Fibroblast of skin of scalp (primary cell): Measurements from ENCODE around the gene CEP170.
"Not testable (repeated sequence)": the region's sequence is repeated elsewhere in the genome, so short reads cannot be mapped to it uniquely, and the experiment has no call there.

Source experiments
- DNase-seq: peaks from one replicate; pipeline ENCODE4 v3.0.0-alpha.2; 2013

CEP170 gene

DNA sequence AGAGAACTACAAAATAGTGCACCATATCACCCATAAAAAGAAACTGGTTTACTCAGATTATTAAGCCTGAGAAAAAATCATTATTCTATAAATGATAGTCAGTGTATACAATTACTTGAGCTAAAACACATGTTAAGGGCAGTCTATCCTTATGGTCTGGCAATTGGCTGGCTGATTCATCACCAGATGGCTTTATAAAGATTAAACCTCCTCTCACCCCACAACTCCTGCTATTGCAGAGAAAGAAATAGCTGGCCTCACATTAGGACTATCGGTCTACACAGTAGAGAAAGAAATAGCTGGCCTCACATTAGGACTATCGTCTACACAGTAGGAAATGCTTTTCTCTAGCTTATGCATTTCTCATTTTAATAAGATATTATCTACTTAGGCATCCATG lies 21.2 kb downstream of the CEP170 start:
- peak; percentile 40 for DNase-seq

DNA sequence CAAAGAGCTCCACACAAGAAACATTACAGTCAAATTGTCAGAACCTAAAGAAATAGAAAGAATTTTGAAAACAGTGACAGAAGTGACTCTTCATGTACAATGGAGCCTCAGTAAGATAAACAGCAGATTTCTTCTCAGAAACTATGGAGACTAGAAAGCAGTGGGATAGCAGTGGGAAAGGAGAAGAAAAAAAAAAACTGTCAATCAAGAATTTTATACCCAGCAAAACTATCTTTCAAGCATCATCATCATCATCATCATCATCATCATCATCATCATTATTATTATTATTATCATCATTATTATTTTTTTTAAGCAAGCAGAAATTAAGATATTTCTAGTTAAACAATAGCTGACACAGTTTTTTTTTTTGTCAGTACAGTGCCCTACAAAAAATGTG lies 24.2 kb downstream of the CEP170 start:
- DNase-seq: peak; percentile 32

DNA sequence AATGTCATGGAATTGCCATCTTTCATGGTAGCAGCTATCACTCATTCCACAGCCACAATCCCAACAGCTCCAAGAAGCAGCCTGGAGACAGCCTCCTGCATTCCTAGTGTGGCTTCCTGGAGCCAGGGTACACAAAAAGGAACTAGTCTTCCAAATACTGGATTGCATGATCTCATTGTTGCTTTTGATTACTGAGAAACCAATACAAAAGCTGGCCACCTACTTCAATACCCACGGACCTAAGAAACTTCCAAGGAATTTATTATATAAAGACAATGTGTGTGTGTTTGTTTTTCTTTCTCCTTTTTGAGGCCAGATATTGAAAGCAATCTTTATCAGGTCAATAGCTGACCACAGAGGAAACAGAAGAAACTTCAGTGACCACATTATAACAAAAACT lies 25.6 kb downstream of the CEP170 start:
- DNase-seq: no peak

DNA sequence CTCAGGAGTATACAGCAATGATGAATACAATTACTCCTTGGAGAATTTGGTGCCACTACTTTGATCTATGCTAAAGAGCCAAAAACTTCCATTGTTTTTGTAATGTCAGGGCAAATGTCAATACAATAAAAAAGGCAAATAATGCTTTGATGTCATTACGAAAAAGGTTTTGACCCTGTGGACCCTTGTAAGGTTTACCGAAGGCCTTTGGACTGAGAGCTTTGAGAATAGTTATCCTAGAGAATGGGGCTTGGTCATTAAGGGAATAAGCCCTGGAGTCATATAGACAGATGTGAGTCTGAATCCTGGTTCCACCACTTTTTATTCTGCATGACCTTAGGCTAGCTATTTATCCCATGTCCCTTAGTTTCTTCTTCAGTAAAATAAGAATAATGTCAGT lies 27.5 kb downstream of the CEP170 start:
- no peak for DNase-seq

DNA sequence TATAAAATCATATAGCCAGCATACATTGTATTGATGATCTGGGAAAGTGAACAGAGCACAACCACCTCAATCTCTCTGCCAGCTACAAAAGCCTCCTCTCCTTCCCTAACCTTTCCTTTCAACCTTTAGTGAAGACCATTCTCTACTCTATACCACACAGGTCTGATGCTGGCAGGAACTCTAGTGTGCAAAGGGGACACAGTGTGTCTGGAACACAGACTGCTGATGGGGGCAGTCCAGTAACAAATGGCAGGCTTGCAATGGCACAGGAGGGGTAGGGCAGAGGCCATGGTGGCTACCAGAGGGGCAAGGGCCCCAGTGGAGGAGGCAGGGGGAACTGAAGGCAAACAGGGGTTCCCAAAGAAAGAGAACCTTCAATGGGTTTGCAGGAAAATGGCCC lies 37.0 kb downstream of the CEP170 start:
- no peak for DNase-seq

DNA sequence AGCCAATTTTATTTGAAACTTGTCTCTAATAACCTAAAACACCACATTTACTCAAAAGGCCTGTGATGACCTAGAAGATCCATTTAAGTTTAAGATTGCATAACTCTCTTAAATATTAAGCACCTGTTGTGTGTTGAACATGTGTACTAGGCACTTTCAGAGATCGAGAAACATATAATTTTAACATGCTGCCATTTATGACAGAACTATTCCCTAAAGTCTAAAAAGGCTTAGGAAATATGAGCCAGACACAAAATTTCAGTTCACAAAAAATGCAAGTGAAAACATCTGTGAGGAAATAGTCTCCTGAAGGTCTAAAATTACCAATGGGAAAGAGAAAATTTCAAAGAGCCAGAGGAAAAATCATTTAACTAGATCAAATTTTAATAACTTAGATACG lies 37.7 kb downstream of the CEP170 start:
- no peak for DNase-seq

DNA sequence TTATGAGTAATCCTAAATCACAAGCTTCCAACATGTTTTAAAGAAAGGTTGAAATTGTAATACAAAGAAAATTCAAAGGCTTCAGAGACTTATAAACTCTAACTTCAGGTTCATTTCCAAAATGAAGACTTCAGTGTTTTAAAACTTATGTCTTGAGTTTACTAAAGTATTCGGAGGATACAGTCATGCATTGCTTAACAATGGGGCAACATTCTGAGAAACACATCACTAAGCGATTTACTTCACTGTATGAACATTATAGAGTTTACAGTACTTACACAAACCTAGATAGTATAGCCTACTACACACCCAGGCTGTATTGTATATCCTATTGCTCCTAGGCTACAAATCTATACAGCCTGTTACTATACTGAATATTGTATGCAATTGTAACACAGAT lies 38.3 kb downstream of the CEP170 start:
- DNase-seq: no peak

DNA sequence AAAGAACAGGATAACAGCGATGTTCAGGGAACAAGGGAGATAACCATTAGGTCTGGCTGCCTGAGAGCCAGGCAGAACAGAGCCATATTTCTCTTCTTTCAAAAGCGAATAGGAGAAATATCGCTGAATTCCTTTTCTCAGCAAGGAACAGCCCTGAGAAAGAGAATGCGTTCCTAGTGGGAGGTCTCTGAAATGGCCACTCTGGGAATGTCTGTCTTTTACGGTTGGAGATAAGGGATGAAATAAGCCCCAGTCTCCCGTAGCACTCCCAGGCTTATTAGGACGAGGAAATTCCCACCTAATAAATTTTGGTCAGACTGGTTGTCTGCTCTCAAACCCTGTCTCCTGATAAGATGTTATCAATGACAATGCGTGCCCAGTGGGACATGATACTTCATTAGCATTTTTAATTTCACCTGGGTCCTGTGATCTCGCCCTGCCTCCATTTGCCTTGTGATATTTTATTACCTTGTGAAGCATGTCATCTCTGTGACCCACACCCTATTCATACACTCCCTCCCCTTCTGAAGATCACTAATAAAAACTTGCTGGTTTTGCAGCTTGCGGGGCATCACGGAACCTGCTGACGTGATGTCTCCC lies 39.7 kb downstream of the CEP170 start:
- DNase-seq: not testable (repeated sequence)

DNA sequence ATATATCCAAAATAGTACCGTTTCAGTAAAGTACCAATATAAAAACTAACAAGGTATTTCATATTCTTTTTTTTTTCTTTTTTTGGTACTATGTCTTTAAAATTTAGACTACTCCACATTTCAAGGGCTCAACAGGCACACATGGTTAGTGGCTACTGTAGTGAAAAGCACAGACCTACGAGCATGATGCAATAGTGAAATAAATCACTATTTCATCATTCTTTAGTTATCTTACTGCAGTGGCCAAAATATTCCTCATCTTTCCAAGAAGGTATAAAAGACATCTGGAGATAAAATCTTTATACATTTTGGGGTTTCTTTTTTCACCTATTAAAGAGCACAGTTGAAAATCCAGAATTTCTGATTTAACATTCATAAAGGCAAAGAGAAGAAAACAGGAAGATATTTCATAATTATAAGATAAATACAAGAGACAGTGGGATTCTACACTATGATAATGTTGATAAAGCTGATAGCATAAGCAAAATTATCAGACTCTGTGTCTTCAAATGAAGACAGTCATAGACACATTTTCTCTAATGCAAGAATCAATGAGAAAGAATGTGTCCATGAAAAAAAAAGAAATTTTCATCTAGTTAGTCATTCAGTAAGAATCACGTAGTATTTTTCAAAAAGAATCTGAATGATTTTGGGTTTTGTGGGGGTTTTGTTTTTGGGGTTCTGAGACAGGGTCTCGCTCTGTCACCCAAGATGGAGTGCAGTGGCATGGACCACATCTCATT lies 41.9 kb downstream of the CEP170 start:
- peak; percentile 73 for DNase-seq

DNA sequence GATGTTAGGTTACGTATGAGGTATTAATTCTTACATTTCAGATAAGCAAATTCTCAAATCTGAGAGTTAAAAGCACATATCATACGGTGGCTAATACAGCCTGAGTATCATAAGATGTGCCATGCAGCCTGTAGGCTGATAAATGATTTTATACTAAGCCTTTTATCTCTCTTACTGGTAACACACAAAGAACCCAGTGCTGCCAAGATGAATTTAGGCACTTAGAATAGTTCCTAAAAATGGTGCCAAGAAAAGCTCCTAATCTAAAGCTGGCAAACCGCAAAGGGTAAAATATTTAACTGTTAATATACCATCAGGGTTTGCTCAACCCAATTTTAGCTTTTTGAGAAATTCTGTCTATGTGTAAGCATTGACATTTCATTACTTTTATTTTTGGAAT lies 43.1 kb downstream of the CEP170 start:
- DNase-seq: peak; percentile 25

DNA sequence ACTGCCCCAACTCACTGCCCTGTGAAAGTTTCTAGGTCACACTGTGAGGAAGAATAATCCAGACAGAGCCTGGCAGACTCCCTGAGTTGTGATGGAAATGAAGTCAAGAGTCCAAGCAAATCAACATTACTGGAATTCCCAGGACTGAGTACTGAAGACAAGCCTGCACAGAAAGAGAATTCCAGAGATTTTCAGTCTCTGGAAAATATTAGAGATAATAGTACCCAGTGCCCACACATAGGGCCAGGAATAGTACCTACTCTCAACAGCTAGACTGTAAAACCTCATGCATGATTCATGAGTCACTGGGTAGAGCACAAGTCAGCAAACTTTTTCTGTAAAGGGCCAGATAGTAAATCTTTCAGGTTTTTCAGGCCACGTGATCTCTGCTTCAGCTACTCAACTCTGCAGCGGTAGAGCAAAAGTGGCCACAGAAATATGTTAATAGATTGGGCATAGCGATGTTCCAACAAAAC lies 50.0 kb downstream of the CEP170 start:
- DNase-seq: peak; percentile 79

DNA sequence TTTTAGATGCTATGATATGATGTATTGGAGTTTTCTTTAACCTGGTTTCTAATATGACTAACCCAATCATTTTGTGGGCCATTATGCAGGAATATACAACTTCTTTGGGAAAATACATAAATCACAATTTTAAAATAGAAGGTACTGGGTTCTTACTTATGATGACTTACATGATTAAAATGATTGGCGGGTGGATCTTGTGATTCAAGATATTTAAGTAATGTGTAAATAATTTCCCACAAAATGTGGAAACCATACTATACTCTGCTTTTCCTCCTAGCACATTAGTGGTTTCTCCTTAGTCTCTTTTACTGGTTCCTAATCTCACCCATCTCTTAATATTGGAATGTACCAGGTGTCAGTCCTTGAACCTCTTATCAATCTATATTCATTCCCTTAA lies 50.7 kb downstream of the CEP170 start:
- peak; percentile 8 for DNase-seq

DNA sequence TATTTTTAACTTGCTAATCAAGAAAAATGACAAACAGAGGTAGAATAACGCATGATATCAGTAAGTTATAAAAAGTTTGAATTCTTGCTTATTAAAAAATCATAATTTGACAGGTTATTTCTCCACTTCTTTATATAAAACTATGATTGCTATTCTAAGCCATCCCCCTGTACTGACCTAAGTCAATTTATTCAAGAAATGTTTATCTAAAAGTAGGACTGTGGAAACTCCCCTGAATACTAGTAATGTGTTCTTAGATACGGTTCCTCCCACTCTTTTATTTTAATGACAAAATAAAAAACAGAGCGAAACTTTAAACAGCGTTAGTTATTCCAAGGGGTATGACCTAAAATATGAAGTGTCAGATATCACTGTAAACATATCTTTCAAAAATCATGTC lies 51.9 kb downstream of the CEP170 start:
- DNase-seq: not testable (repeated sequence)

DNA sequence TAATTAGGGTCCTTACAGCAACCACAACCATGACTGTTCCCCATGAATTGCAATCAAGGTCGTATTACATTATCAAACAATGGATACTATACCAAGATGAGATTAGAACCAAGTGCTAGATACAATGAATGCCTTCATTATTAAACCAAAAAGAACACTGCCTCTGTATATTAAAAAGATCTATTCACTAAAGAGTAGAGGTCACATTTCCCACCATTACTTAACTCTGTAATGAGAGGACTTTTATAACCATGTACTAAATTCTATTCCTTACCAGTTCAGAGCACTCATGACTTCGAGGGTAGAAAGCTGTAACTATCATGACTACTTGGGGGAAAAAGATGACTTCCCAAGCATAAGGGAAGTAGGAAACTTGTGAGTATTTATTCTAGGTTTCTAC lies 53.8 kb downstream of the CEP170 start:
- DNase-seq: not testable (repeated sequence)

DNA sequence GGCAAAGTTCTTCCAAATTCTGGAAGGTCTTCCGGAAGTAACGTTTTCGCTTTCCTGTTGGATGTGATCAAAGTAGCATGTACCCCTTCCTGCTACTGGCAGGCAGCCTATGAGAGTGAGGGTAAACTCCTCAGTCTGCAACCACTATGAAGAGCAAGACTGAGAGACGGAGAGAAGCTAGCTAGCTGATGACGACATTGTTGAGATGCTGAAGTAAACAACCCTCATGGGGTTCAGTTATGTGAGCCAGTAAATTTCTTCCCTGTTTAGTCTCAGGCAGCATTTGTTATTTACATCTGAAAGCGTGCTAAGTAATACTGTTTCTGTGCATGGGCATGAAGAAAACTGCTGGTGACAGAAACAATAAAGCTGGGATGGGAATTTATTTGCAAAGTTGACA lies 57.6 kb downstream of the CEP170 start:
- not testable (repeated sequence) for DNase-seq

DNA sequence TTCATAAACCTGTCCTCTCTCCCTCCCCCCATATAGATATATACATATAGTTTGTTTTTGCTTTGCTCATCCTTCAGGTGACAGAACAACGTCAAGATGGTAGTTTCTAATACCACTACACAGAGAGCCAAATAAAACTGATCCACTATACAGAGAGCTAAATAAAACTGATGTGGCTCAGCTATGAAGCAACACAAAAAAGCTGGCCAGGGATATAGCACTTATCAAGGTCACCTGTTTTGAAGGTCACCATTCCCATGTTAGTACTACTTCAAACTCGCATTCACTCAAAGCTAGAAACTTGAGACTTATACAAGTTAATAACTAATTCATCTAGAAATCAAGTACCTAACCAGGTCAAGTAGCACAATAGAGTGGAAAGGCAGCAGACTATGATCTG lies 61.8 kb downstream of the CEP170 start:
- DNase-seq: not testable (repeated sequence)

DNA sequence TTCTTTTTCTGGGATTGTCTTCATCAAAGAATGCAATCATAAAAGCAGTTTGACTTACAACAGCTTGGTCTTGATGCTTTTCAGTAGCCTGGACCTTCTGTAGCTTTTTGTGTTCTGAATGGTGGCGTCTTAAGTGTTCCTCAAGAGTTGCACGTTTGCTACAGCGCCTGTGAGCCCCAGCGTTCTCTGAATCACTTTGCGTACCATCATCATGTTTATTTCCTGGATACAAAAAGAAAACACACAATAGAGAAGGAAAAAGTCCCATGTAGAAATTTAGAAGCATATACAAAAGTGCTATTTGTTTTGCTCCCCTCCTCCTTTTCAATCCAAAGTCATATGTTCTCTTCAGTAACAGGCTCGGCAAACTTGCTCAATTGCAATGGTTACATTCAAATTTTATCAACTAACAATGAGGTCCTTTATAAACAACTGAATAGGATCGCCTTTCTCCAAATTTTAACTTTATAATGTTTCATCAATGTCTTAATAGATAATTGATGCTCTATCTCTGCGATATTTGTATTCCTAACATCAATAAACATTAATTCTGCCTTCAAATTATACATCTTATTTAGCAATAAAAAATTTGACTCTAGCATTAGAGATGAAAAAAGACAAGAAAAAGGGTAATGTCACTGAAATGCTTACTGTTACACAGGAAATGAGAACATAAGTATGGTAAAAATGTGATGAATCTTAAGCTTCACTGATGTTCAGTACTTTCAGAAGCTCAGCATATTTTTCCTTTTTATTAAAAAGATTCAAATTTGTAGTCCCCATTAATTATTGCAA lies 68.7 kb downstream of the CEP170 start:
- not testable (repeated sequence) for DNase-seq

DNA sequence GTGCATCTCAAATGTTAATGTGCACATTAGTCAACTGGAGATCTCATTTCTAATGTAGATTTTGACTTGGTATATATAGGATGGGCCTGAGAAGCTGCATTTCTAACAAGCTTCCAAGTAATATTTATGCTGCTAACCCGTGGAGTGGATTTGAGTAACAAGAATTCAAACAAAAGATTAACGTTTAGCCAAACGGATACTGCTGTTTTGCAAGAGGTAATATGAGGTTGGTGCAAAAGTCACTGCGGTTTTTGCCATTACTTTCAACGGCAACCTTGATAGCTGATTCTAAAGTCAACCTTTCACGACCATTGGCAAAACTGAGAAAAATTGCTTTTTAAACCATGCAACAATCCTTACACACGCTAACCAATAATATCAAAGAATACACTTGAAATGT lies 70.3 kb downstream of the CEP170 start:
- not testable (repeated sequence) for DNase-seq

DNA sequence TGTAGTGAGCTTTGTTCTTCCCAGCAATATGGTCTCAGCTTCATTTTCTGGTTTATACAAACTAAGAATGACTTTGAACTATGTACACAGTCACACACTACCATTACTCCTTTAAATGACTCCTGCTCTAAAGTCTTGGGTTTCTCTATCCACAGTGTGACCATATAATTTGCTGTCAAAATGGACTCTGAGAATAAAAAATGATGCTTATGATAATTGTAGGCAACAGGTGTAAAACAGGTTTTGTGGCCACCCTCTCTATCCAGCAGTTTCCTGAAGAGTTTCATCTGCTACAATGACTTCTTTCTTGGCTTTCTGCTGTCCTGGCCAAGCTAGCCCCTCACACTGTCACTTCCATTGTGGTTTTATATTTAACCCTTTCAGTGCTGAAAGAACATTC lies 71.4 kb downstream of the CEP170 start:
- DNase-seq: not testable (repeated sequence)

DNA sequence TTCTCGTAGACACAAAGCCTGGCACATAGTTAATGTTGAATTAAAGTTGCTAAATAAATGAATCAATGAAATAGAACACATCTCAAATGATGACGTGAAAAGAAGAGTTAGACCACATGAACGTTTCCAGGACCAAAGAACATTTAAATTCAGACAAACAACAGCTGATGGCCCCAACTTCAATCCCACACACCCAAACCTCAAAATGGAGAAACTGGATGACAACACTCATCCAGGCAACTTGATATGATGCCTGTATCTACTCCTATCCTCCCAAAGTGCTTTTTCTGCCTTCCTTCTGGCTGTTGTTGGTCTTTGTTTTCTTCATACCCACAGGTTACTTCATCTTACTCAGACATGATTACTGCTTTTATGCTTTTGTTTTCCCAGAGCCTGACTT lies 71.9 kb downstream of the CEP170 start:
- not testable (repeated sequence) for DNase-seq

DNA sequence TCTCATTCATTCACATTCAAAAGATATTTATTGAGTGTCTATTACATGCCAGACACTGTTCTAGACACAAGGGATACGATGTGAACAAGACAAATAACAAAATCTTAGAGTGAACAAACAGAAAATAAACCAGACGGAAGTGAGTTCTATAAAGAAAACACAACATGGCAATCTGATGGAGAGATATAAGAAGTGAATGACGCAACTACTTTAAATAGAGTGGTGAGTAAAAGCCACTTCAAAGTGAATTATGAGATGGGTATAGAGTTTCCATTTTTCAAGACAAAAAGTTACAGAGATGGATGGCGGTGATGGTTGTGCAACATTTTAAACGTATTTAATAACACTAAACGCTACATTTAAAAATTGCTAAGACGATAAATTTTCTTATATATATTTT lies 75.4 kb downstream of the CEP170 start:
- DNase-seq: no peak

DNA sequence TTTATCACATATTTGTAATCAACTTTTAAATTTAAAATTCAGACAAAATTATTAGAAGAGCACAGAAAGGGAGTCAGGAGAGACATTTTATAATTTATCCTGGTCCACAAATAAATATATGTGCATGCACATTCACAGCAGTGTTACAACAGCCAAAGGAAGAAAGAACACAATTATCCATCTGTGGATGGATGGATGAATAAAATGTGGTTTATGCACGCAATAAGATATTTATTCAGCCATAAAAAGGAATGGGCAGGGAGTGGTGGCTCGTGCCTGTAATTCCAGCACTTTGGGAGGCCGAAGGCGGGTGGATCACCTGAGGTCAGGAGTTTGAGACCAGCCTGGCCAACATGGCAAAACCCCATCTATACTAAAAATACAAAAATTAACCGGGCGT lies 77.3 kb downstream of the CEP170 start:
- DNase-seq: not testable (repeated sequence)

DNA sequence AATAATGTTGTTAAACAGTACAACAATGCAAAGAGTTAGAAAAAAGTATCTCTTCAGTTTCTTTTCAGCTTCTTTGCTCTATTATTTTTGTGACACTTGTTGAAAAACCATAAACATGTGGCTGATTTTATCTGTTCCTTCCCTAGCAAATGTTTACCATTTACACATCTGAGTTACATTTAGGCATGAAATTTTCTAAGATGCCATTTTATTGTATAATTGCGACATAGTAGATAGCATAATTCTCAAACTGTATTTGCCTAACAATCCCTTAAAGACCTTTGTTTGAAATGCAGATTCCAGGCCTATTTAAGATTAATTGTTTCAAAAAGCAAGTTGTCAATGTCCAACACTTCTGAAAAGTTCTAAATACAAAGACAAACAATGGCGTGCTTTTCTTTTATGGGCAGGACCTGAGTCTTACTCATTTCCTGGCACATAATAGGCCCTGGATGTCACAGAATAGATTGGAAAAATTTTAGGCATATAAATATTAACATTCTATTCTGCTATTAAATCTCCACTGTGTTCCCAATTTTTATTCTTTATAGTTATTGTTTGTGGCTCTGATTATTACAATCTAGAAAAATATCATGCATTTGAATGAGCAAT lies 81.2 kb downstream of the CEP170 start:
- not testable (repeated sequence) for DNase-seq
